ENCODE measurements around the gene C2CD4C. TPM values are rescaled to one million over a fixed set of nuclear protein-coding genes. Genes with fewer than 3 reads are reported as not detected.

Gene C2CD4C
- total RNA-seq, 1 experiment from 2014 or later: 9.8 TPM

- Mint-ChIP-seq H3K9me3 (no peaks in the 10 kb centered on the region), H3K27ac (no peak overlapping the region)
- DNase-seq (ENCODE audit: low spot score): no peak
These were observed 10.1 kb upstream of the C2CD4C start for GRCh38 chr19:418761-419671.

DNA sequence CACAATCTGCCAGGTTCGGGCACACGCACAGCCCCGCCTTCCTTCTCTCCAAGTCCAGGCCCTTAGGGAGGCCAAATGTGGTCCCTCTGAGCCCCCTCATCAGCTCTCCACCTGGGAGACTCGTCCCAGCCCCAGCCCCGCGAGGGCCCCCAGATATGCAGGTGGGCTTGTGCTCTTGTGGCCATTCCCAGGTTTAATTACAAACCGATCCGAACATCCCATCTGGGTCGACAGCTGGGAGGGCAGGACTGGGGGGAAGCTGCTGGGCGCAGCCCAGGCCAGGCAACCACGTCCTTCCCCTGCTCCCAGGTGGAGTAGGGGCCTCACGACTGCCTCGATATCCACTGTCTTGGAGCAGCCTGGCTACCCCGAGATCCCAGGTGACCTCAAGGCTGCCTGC is 7.5 kb upstream of the C2CD4C start:
- Mint-ChIP-seq H3K36me3 (no peaks in the 10 kb centered on the region), H3K27ac (no peak overlapping the region), H3K4me1 (peaks cover 14% of the 10 kb centered on the region), H3K27me3 (ENCODE audit: low read depth) (no peaks in the 10 kb centered on the region; the same call in 1 of the 2 replicates), H3K9me3 (no peaks in the 10 kb centered on the region), H3K4me3 (no peak overlapping the region)
- ChIA-PET POLR2A (no interaction called here), CTCF (no interaction called here)
- no peak for DNase-seq (ENCODE audit: low spot score)
- TF ChIP-seq FOXP1 (CRISPR knock-in tag; IDR thresholded peaks at IDR 0.05; ENCODE audit: borderline replicate concordance) (0 out of 2 replicates have a peak, but pooled peaks have one; percentile 17), NFYB (CRISPR knock-in tag; conservative IDR thresholded peaks at IDR 0.05; ENCODE audit: low read depth) (no peak)
- ATAC-seq: no peak

More at GRCh38 chr19:418761-419671, 10.1 kb upstream of the C2CD4C start:
- ATAC-seq: no peak
- ChIA-PET POLR2A (interaction anchor here (0.5 to 0.8 kb wide), 2 partner anchors 9 to 1112 kb away, joined by 3 to 5 read pairs; no protein-coding TSS in a partner anchor), CTCF (interaction anchor here (0.8 to 1.3 kb wide), 3 partner anchors 71 to 92 kb away, joined by 3 read pairs; no protein-coding TSS in a partner anchor)
- no peak for TF ChIP-seq NR3C1 (CRISPR knock-in tag; conservative IDR thresholded peaks at IDR 0.05; ENCODE audit: low read depth)
- TF ChIP-seq SP1 (CRISPR knock-in tag; conservative IDR thresholded peaks at IDR 0.05): no peak
- TF ChIP-seq ZNF138 (CRISPR knock-in tag; conservative IDR thresholded peaks at IDR 0.05): no peak
- TF ChIP-seq E2F5 (CRISPR knock-in tag; IDR thresholded peaks at IDR 0.05): no peak
- TF ChIP-seq MLX (CRISPR knock-in tag; IDR thresholded peaks at IDR 0.05): no peak
- no peak for TF ChIP-seq HMGA2 (CRISPR knock-in tag; IDR thresholded peaks at IDR 0.05)
- TF ChIP-seq NFATC4 (CRISPR knock-in tag; IDR thresholded peaks at IDR 0.05): no peak
- TF ChIP-seq, protein P1, sequence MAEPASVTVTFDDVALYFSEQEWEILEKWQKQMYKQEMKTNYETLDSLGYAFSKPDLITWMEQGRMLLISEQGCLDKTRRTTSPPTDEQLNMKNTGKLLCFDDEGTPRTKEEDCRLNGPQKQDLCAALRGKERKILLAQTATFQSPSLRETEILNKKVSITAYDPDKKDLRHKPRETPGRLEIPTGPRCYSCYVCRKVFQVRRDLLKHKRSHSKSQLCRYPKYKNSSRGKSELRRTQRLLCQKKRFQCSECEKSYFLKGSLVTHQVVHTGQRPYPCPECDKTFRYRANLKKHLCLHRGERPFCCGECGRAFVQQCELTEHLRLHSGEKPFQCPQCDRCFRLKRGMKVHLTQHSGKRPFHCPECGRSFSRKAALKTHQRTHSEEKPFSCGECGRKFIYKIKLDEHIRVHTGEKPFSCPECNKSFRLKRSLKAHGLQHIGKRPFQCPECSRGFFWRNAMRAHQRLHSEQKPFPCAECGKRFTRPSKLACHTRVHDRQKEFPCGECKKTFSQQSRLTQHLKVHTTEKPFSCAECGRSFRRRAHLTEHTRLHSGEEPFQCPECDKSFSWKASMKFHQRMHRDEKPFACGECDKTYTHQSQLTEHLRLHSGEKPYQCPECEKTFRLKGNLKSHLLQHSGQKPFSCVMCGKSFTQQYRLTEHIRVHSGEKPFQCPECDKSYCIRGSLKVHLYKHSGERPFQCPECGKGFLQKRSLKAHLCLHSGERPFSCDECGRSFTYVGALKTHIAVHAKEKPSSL (CRISPR knock-in tag; conservative IDR thresholded peaks at IDR 0.05): no peak
- TF ChIP-seq, protein P2, sequence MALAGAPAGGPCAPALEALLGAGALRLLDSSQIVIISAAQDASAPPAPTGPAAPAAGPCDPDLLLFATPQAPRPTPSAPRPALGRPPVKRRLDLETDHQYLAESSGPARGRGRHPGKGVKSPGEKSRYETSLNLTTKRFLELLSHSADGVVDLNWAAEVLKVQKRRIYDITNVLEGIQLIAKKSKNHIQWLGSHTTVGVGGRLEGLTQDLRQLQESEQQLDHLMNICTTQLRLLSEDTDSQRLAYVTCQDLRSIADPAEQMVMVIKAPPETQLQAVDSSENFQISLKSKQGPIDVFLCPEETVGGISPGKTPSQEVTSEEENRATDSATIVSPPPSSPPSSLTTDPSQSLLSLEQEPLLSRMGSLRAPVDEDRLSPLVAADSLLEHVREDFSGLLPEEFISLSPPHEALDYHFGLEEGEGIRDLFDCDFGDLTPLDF (CRISPR knock-in tag; IDR thresholded peaks at IDR 0.05): no peak
- no peak for TF ChIP-seq ZNF219 (CRISPR knock-in tag; IDR thresholded peaks at IDR 0.05; ENCODE audit: borderline replicate concordance)
- TF ChIP-seq SMAD4 (CRISPR knock-in tag; IDR thresholded peaks at IDR 0.05): no peak
- TF ChIP-seq PRRX2 (CRISPR knock-in tag; IDR thresholded peaks at IDR 0.05): no peak
- TF ChIP-seq, protein P3, sequence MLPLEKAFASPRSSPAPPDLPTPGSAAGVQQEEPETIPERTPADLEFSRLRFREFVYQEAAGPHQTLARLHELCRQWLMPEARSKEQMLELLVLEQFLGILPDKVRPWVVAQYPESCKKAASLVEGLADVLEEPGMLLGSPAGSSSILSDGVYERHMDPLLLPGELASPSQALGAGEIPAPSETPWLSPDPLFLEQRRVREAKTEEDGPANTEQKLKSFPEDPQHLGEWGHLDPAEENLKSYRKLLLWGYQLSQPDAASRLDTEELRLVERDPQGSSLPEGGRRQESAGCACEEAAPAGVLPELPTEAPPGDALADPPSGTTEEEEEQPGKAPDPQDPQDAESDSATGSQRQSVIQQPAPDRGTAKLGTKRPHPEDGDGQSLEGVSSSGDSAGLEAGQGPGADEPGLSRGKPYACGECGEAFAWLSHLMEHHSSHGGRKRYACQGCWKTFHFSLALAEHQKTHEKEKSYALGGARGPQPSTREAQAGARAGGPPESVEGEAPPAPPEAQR (CRISPR knock-in tag; IDR thresholded peaks at IDR 0.05): no peak
- TF ChIP-seq, protein P4, sequence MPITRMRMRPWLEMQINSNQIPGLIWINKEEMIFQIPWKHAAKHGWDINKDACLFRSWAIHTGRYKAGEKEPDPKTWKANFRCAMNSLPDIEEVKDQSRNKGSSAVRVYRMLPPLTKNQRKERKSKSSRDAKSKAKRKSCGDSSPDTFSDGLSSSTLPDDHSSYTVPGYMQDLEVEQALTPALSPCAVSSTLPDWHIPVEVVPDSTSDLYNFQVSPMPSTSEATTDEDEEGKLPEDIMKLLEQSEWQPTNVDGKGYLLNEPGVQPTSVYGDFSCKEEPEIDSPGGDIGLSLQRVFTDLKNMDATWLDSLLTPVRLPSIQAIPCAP (CRISPR knock-in tag; IDR thresholded peaks at IDR 0.05): no peak
- no peak for TF ChIP-seq TEAD1 (CRISPR knock-in tag; IDR thresholded peaks at IDR 0.05)
- Mint-ChIP-seq H3K4me1 (peaks cover 10% of the 10 kb centered on the region), H3K36me3 (no peaks in the 10 kb centered on the region), H3K27me3 (ENCODE audit: low read depth) (no peaks in the 10 kb centered on the region; the same call in 1 of the 2 replicates), H3K4me3 (no peak overlapping the region)

All from WTC11 (cell line).